SHP77 (cell line): ENCODE results near the gene MYO7A.

Experiments
- DNase-seq, 2 experiments: peaks; one replicate each; lab custom pipeline; 2025; lab: John Stamatoyannopoulos, UW

Gene MYO7A

DNA sequence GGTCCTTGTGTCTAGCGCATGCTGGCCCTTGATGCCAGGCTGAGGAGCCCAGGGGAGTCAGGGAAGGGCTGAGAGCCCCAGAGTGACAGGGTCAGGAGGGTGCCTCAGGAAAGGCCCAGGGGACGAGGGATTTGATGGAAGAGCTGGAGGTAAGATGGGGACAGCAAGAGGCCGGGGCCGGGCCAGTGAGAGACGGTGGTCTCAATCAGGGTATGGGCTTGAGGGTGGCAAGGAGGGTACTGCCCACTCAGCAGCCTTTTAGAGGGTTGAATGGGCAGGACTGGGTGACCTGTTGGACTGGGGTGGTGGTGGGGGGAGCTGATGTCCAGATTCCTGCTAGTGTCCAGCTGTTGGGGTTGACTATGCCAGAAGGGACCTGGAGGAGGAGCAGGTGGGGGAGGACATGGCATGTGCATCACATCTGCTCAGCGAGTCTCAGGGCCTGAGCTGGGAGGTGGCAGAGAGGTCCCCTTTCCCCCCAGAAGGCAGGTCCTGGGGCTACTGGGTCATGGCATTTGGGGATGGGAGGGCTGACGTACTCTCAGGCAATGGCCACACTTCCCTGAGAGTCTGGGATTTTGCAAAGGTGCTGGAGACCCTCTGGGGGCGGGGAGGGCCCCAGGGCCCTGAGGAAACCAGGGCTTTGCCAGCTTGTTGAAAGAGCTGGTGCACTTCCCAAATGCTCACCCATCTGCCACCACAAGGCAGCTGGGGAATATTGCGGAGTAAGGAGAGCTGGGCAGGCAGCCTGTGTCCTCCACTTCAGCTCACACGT lies 18.4 kb downstream of the MYO7A start:
- DNase-seq = no peak

DNA sequence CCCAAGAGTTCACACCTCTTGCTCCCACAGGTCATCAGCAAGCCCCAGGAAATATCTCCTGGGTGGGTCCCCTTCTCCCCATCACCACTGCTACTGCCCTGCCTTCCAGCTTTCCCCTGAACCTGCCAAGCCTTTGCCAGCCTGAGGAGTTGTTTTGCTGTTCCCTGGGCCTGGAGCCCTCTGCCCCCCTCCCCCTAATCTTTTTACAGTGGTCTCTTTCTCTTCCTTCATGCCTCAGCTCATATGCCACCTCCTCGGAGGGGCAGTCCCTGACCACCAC lies 18.9 kb downstream of the MYO7A start:
- no peak for DNase-seq

DNA sequence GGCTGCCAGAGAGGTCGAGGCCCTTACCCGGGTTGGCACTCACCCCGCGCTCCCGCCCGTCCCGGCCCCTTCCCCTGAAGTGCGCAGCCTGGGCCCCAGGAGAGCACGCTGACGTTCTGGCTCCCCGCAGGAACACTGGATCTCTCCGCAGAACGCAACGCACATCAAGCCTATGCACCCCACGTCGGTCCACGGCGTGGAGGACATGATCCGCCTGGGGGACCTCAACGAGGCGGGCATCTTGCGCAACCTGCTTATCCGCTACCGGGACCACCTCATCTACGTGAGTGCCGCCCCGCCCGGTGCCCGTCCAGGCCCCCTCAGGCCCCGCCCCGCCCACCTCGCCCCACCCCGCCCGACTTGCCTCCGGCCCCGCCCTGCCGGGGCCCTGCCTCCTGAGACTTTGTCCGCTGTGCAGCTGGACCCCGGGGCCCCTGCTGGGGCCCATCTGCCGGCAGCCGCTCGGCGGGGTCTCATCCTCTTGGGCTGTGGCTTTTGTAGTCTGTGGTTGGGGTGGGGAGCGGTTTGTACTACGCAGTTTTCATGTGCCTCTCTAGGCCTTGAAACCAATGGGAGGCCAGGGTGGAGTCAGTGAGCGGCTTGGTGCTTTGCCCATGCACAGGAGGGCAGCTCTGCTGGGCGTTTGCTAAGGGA lies 19.7 kb downstream of the MYO7A start:
- DNase-seq = no peak

DNA sequence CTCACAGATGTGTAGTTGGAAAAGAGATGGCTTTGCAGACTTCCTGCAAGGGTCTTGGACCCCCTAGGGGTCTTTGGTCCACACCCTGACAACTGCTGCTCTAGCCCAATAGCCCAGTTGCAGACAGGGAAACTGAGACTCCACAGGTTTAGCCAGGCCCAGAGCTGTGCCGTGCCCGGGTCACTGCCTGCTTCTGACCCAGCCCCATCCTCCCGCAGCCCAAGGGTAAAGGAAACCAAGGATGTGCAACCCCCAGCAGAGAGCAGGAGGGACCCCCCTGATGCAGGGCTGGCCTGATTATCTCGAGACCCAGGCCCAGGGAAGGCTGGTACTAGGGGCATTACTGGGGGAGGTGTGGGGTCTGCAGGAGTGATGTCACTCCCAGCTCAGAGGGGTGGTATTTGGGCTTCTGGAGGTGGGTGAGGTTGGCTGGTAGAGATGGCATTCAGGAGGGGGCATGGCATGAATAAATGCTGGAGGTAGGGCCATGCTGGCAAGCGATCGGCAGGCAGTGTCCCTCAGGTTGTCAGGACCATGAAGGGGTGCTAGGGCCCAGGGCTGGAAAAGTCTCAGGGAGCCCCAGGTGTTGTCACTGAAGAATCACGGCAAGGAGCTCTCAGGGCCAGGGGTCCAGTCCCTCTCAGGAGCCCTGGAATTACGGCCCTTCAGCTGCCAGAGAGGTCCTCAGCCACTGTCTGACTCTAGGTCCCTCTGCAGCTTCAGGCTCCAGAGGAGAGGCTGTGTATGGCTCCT lies 21.1 kb downstream of the MYO7A start:
- DNase-seq = no peak

DNA sequence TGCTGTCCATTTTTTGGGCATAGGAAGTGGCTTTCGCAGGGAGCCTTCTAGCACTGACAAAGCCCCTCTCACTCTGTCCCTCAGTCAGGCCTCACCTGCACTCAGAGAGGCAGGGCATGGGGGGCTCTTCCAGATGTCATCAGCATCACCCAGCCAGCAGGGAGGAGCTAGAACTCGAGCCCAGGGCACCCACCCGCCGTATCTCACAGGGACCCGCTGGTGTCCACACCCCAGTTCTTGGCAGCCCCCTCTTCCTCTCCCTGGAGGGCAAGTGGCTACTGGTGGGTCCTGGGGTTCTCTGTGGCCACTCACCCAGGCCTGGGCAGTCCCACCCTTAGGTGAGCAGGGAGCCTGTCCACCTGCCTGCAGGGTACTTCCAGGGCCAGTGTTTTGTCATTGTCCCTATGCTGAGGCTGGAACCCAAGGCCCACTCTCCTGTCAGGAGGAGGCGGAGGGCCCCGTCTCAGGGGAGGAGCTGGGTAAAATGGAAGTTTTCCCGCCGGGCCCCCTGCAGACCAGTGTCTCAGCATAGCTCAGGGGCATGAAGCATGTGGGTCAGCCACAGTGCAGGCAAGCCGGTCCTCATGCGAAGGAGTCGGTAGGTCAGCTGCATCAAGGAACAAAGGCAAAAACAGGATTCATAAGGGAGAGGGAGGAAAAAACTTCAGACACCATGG lies 21.8 kb downstream of the MYO7A start:
- no peak for DNase-seq

DNA sequence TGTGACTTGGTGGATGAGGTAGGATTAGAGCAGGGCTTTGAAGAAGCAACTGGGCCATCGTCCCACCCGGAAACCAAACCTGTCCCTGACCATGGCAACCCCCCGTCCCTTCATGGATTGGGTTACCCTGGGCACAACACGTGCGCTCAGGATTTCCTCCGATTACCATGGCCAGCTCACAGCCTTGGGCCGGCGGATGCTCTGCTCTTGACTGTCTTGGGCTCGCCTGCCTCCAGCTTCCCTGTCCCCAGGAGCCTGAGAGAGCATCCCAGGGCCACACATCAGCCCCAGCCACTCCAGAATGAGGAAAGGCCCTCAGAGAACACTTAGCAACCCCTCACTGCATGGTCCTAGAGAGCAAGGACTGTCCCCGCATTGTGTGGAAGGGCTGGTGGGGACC lies 22.8 kb downstream of the MYO7A start:
- DNase-seq = no peak

DNA sequence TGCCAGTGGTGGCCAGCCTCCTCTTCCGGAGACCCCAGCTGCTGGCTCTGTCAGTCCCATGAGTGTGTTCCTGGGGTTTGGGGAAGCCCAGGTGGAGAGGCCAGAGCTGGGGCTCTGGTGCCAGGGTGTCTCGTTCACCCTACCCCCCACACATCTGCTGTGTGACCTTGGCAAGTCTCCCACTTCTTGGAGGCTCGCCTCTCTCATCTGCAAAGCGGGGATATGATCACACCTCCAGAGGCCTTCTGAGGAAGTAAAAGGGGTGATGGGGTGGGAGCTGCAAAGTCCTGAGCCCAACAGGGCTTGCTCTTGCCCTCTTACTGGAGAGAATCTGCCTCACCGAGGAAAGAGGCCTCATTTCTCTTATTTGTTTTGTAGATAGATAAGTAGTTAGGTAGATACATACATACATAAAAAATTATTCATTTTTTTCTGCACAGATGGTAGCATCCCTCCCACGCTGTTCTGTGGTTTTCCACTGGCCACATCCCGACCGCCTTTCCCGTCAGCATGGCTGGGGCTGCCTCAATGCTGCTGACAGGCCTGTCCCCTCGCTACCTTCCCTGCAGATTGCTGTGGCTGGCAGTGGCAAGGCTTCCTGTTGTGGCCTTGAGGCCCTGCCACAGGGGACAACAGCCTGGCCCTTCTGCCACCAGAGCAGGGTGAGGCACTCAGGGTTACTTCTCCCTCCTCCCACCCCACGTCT lies 23.9 kb downstream of the MYO7A start:
- DNase-seq = no peak

DNA sequence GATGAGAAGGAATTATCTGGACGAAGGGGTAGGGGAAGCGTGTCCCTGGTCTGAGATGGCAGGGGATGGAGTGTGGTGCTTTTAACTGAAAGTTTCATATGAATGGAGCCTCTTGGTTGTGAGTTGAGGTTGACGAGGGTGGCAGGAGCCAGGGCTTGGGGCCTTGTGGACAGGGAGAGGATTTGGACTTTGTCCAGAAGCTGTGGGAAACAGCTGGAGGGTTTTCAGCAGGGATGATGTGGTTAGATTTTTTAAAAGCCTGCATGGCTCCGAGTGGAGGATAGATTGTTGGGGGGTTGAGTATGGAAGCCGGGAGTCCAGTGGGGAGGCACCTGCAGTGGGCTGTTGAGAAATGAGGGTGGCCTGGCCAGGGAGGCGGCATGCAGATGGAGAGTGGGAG lies 24.8 kb downstream of the MYO7A start:
- DNase-seq = no peak

DNA sequence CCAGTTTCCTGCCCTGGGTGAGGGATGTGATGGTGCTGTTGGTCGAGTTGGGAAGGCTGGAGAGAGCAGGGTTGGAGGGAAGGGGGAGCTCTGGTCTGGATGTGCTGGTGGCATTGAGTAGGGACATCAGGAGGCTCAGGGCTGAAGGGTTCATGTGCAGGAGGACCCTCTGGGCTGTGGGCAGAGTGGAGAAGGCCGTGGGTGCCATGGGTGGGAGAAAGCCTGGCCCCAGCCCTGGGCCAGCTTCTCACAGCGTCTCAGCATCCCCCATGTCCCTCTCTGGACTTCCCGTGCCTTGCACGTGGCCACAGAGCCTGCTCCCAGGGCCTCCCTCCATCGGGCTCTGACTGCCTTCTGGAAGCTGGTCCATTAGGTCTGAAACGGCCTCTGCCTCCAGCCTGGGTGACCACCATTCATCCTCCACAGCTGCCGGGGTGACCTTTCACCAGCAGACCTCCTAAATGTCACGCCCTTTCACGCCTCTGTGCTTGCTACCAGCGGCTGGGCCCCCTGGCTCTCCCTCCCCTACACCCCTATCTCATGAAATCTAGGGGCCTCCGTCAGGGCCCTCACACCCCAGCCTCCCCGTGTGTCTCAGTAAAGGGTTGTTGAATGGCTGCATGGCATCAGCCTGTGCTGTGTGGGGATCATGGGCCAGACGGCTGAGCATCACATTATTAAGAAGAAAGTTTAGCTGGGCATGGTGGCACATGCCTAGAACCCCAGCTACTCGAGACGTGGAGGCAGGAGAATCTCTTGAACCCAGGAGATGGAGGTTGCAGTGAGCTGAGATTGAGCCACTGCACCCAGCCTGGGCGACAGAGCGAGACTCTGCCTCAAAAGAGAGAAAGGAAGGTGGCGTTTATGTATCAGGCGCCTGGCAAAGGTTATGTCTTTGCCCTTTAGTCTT lies 25.5 kb downstream of the MYO7A start:
- DNase-seq = no peak

DNA sequence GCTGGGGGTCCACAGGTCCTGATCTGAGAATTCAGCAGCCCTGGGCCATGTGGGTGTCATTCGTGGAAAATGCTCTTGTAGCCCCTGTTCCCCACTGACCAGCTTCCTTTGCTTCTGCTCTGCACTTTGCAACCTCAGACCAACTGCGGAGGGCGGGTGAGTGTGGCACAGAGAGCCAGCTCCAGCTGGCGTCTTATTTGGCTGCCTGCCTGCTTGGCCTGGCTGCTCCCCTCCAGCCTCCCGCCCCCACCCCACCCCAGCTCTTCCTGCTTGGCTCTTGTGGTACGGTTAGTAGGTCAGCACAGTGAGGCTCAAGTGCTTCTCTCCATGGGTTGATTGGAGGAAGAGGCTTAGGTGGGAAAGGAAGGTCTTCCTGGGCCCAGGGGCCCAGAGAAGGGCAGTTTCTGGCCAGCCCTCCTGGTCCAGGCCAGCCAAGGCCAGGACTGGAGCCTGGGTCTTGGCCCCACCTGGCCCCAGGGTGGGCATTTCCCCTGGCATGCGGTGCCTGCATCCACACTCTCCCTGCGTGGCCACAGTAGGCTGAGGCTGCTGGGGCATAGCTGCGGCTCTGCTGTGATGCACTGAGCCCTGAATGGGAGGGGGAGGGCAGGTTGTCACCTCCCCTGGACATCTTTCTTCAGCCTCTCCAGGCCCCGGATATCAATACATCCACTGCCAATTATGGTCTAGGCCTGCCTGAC lies 26.5 kb downstream of the MYO7A start:
- DNase-seq = peak; percentile 33 to 49

DNA sequence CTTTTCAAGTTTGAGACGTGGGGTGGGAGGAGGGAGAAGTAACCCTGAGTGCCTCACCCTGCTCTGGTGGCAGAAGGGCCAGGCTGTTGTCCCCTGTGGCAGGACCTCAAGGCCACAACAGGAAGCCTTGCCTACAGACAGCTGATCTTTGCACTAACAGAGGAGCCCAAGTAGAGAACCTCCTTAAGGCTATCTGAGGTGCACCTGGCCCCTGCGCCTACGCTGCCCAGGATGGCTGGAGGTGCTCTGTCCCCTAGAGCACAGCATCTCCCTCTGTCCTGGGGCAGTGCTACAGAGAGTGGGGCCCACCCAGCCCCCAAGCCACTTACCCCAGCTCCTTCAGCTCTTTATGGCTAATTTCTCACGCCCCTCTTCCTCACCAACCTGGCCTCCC lies 27.0 kb downstream of the MYO7A start:
- no peak for DNase-seq

DNA sequence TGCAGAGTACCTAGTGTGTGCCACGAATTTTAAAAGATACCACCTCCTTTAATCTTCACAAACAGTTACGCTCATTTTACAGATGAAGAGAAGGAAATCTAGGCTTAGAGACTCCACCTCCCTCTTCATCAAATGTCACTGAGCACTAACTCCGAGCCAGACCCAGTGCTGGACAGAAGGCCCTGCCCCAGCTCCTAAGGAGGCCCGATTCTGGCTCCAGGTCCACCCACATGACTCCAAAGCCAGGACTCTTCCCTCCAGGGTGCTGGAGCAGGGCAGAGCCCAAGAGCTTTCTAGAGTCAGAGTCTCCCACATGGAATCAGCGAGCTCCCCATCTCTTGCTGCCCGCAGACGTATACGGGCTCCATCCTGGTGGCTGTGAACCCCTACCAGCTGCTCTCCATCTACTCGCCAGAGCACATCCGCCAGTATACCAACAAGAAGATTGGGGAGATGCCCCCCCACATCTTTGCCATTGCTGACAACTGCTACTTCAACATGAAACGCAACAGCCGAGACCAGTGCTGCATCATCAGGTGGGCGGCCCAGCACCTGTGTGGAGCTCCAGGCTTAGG lies 27.6 kb downstream of the MYO7A start:
- DNase-seq = no peak

DNA sequence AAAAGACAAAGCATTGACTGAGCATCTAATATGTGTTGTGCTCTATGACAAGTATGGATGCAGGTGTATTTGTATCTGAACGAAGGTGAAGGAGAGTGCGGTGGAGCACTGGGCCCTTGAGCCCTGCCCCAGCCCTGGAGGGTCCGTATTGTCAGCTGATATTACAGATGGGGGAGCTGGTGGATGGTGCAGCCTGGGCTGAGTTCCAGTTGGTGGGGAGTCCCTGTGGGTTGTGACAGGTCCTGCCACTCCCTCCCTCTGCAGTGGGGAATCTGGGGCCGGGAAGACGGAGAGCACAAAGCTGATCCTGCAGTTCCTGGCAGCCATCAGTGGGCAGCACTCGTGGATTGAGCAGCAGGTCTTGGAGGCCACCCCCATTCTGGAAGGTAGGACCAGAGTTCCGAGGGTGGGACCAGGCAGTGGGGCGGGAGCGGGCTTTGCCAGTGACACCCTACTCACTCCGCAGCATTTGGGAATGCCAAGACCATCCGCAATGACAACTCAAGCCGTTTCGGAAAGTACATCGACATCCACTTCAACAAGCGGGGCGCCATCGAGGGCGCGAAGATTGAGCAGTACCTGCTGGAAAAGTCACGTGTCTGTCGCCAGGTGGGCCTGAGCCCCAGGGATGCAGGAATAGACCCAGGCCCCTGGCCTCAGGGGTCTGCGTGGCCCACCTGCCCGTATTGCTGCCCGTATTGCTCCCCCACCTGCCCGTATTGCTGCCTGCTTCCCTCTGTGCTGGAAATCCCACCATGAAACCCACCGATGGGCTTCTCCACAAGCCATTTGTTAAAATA lies 28.6 kb downstream of the MYO7A start:
- no peak for DNase-seq

DNA sequence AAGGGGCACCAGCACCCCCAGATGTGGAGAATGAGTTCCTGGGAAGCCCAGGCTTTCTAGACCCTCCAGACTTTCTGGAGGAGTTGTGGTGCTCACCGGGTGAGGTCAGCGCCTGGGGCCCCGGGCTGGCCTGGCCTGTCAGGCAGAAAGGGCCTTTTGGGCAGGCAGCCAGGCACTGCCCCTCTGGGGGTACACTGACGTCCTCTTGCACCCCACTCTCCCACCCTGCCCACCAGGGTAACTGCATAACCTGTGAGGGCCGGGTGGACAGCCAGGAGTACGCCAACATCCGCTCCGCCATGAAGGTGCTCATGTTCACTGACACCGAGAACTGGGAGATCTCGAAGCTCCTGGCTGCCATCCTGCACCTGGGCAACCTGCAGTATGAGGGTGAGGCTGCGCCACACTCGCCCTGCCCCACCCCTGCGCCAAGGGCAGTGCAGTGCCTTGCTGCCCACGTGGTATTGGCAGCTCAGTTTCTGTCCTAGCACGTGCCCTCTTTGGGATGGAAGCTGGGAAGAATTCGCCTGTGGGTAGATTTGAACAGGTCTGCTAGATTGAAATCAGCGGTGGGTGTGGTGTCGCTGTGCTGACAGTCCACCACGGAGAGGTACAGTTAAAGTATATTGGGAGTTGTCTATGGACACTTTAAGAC lies 30.1 kb downstream of the MYO7A start:
- no peak for DNase-seq

DNA sequence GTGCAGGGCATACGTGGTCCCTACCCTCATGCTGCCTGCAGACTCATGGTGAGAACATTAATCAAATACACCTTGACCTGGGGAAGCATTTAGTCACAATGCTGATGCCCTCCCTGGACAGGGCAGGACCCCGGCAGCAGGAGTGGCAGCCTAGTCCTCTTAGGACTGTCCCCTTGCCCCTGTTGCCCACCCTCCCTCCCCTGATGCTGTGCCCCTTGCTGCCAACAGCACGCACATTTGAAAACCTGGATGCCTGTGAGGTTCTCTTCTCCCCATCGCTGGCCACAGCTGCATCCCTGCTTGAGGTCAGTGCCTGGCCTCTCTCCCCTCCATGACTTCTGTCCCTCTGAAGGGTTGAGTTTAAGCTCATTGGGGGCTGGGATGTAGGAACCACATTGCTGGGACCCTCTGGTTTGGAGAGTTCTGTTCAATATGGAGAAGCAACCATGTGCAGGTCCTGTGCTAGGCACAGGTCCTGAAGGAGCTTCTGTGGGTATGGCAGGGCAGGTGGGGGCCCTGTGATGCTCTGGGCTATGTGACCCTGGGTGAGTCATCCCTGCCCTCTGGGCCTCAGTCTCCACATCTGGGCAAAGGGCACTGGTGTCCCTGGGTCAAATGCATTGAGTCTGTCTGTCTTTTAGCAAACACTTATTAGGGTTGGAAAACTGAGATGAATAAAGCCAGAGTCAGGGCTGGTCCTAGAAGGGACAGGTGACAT lies 31.3 kb downstream of the MYO7A start:
- DNase-seq = no peak

DNA sequence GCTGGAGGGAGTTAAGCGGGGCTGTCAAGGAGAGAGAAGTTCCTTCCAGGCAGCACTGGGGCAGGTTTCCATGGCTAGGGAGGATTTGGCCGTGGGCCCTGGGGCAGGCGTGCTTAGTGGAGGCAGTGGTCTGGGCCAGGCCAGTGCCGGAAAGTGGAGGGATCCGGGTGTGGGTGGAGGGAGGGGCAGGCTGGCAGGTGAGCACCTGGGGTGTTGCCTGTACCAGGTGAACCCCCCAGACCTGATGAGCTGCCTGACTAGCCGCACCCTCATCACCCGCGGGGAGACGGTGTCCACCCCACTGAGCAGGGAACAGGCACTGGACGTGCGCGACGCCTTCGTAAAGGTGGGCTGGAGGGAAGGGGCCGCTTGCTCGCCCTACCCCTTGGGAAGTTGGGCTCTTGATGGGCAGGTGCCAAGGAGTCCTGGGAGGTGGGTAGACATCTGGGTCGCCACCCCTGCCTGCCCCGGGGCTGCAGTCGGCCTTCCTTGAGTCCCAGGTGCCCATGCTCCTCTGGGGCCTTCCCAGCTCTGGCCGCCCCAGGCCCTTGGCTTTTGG lies 32.0 kb downstream of the MYO7A start:
- no peak for DNase-seq

DNA sequence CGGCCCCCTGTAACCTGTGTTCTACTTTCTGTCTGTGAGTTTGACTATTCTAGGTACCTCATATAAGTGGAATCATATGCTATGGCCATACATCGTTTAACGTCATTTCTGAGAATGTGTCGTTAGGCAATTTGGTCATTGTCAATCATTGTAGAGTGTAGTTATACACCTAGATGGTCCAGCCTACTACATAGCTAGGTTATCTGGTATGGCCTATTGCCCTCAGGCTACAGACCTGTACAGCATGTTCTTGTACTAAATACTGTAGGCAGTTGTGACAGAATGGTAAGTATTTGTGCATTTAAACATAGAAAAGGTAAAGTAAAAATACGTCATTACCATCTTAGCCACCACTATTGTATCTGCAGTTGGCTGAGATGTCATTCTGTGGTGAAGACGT lies 35.2 kb downstream of the MYO7A start:
- DNase-seq = no peak

DNA sequence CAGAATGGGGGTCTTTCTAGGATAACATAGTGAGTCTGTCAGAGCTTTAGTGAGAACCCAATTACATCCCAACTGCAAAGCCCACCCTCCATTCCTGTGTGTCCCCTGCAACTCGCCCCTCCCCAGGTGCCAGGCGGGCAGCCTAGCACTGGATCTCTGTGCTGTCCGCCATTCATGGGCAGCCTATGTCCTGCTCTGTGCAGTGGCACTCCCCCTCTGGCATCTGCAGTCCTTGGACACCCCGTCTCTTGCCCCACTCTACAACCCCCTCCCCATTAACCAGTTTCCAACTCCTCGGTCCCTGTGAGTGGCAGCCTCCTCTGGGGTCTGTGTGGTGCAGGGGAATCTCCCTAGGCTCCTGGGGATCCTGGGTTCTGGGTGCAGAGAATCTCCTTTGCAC lies 37.0 kb downstream of the MYO7A start:
- DNase-seq = no peak
